ENCODE results near the gene EARS2.

DNA sequence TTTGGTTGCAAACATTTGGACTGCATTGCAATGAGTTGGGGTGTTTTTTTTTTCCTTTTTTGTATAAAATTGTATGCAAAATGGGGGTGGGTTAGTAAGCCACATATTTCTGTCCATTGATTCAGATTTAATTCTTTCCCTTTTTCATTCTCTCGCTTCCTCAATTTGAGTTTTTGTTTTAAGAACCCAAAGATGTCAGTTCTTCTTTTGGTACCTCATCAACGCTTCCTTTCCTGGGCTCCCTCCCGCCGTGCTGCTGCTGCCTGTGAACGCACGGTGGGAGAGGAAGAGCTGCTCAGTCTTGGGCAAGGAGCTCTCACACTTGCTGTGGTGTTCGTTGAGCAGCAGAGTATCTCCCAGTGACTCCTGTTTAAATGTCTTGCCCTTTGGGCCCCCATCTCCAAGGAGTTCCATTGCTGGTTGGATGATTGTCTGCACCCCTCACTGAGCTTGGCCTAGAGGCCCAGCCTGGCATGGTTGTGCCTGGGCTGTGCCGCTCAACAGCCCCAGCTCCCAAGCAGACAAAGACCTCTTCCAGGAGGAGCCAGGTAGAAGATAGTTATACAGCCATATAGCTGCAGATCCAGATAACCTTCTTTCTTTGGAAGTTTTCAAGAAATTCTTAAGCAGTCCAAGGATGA, 14.0 kb upstream of the EARS2 start:
- TF ChIP-seq, protein P1, sequence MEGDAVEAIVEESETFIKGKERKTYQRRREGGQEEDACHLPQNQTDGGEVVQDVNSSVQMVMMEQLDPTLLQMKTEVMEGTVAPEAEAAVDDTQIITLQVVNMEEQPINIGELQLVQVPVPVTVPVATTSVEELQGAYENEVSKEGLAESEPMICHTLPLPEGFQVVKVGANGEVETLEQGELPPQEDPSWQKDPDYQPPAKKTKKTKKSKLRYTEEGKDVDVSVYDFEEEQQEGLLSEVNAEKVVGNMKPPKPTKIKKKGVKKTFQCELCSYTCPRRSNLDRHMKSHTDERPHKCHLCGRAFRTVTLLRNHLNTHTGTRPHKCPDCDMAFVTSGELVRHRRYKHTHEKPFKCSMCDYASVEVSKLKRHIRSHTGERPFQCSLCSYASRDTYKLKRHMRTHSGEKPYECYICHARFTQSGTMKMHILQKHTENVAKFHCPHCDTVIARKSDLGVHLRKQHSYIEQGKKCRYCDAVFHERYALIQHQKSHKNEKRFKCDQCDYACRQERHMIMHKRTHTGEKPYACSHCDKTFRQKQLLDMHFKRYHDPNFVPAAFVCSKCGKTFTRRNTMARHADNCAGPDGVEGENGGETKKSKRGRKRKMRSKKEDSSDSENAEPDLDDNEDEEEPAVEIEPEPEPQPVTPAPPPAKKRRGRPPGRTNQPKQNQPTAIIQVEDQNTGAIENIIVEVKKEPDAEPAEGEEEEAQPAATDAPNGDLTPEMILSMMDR (IDR thresholded peaks at IDR 0.05; ENCODE audit: insufficient read depth, low read length, poor library complexity, severe bottlenecking): no peak
- TF ChIP-seq EZH2phosphoT487 (conservative IDR thresholded peaks at IDR 0.05; ENCODE audit: low read length): no peak
